SU-DHL-6 (cell line): Measurements from ENCODE around the gene PRODH2.

Experiments used
- CTCF ChIP-seq: fragments of 200-600 bp; sonication (generic); IDR thresholded peaks from one replicate; pipeline ENCODE4 v1.5.1; 2017; ENCODE audit warnings: antibody characterized with exemption, mild to moderate bottlenecking, low read length, moderate library complexity; ENCODE audit not compliant: insufficient read depth, poor library complexity, severe bottlenecking
- EZH2phosphoT487 ChIP-seq: fragments of 200-600 bp; sonication (generic), shearing (Covaris generic); conservative IDR thresholded peaks from 2 replicates; pipeline ENCODE4 v1.6.1; 2018; ENCODE audit warnings: mild to moderate bottlenecking, antibody characterized with exemption, low read length, moderate library complexity, mixed read lengths

GRCh38 chr19:35844482-35845214, 32.0 kb upstream of the PRODH2 start:
- TF ChIP-seq EZH2phosphoT487 (no peak), CTCF (no peak)
